ENCODE data around the gene RPS6KC1. TPM values are rescaled to one million over a fixed set of nuclear protein-coding genes. Genes with fewer than 3 reads are reported as not detected.

RPS6KC1 gene
- polyA plus RNA-seq, 1 donor (not counting 4 experiments of a cell fraction or from before 2014, with no cell fraction given), result 13.0 TPM

- no peak overlapping the region for H3K4me3 ChIP-seq (ENCODE audit: control insufficient read depth in 2 of 3, extremely low read depth in 1 of 3, insufficient read depth in 2 of 3, low read depth in 1 of 3, low read length in 3 of 3)
- no peaks in the 10 kb centered on the region for H3K36me3 ChIP-seq (ENCODE audit: control insufficient read depth in 2 of 2, extremely low read depth in 1 of 2, insufficient read depth in 2 of 2, low read length in 2 of 2)
- no peaks in the 10 kb centered on the region for H3K9me1 ChIP-seq (ENCODE audit: control insufficient read depth, extremely low read depth, insufficient read depth, low read length)
- H3K27me3 ChIP-seq (ENCODE audit: control insufficient read depth, extremely low read depth, insufficient read depth, low read length), result no peaks in the 10 kb centered on the region
- no peaks in the 10 kb centered on the region for H3K4me1 ChIP-seq (ENCODE audit: control insufficient read depth, extremely low read depth, insufficient read depth, low read length)
- no peaks in the 10 kb centered on the region for H3K9me3 ChIP-seq (ENCODE audit: control insufficient read depth, low read depth, low read length)
- H2AFZ ChIP-seq (ENCODE audit: control insufficient read depth, low read length), result no peak overlapping the region
- dilution Hi-C loops (cut with MboI; ENCODE audit: extremely low pct_ligation_motif_present, low sequenced_read_pairs), result no loop called here
- no peak overlapping the region for H3K4me2 ChIP-seq (ENCODE audit: control insufficient read depth, extremely low read depth, insufficient read depth, low read depth, low read length)
- DNase-seq (ENCODE audit: low read depth, low spot score), result no peak
- H4K20me1 ChIP-seq (ENCODE audit: control insufficient read depth, extremely low read depth, insufficient read depth, low read length), result no peaks in the 10 kb centered on the region
- no peaks in the 10 kb centered on the region for H3K79me2 ChIP-seq (ENCODE audit: control insufficient read depth, insufficient read depth, low read length)
- TF ChIP-seq EZH2 (IDR thresholded peaks at IDR 0.05; ENCODE audit: low read length), result no peak
- TF ChIP-seq CTCF (optimal IDR thresholded peaks at IDR 0.05 in 1 of 3, IDR thresholded peaks at IDR 0.05 in 1 of 3, conservative IDR thresholded peaks at IDR 0.05 in 1 of 3; ENCODE audit: extremely low read depth in 1 of 3, insufficient read depth in 2 of 3, low read length in 3 of 3), result no peak
- H3K27ac ChIP-seq (ENCODE audit: control insufficient read depth, insufficient read depth, low read length), result no peak overlapping the region
- H3K9ac ChIP-seq (ENCODE audit: control insufficient read depth, extremely low read depth, insufficient read depth, low read length), result no peak overlapping the region
- FAIRE-seq, result no peak
These were observed 230.7 kb downstream of the RPS6KC1 start for GRCh38 chr1:213281640-213282301.

- no peaks in the 10 kb centered on the region for H3K36me3 ChIP-seq (ENCODE audit: control insufficient read depth in 2 of 2, extremely low read depth in 1 of 2, insufficient read depth in 2 of 2, low read length in 2 of 2)
- H3K9me1 ChIP-seq (ENCODE audit: control insufficient read depth, extremely low read depth, insufficient read depth, low read length), result no peaks in the 10 kb centered on the region
- H3K27me3 ChIP-seq (ENCODE audit: control insufficient read depth, extremely low read depth, insufficient read depth, low read length), result no peaks in the 10 kb centered on the region
- no peak overlapping the region for H3K27ac ChIP-seq (ENCODE audit: control insufficient read depth, insufficient read depth, low read length)
- dilution Hi-C loops (cut with MboI; ENCODE audit: extremely low pct_ligation_motif_present, low sequenced_read_pairs), result no loop called here
- TF ChIP-seq CTCF (optimal IDR thresholded peaks at IDR 0.05 in 1 of 3, IDR thresholded peaks at IDR 0.05 in 1 of 3, conservative IDR thresholded peaks at IDR 0.05 in 1 of 3; ENCODE audit: extremely low read depth in 1 of 3, insufficient read depth in 2 of 3, low read length in 3 of 3) (no peak), EZH2 (IDR thresholded peaks at IDR 0.05; ENCODE audit: low read length) (no peak)
- no peaks in the 10 kb centered on the region for H3K79me2 ChIP-seq (ENCODE audit: control insufficient read depth, insufficient read depth, low read length)
- no peaks in the 10 kb centered on the region for H3K4me1 ChIP-seq (ENCODE audit: control insufficient read depth, extremely low read depth, insufficient read depth, low read length)
- no peak overlapping the region for H3K9ac ChIP-seq (ENCODE audit: control insufficient read depth, extremely low read depth, insufficient read depth, low read length)
- no peak overlapping the region for H3K4me2 ChIP-seq (ENCODE audit: control insufficient read depth, extremely low read depth, insufficient read depth, low read depth, low read length)
- H4K20me1 ChIP-seq (ENCODE audit: control insufficient read depth, extremely low read depth, insufficient read depth, low read length), result no peaks in the 10 kb centered on the region
- DNase-seq (ENCODE audit: low read depth, low spot score) (no peak), FAIRE-seq (no peak)
- H3K4me3 ChIP-seq (ENCODE audit: control insufficient read depth in 2 of 3, extremely low read depth in 1 of 3, insufficient read depth in 2 of 3, low read depth in 1 of 3, low read length in 3 of 3), result no peak overlapping the region
- no peaks in the 10 kb centered on the region for H3K9me3 ChIP-seq (ENCODE audit: control insufficient read depth, low read depth, low read length)
- no peak overlapping the region for H2AFZ ChIP-seq (ENCODE audit: control insufficient read depth, low read length)
These were observed 233.6 kb downstream of the RPS6KC1 start for GRCh38 chr1:213284626-213285025.

Data from keratinocyte (primary cell).